NCI-H2227 (cell line): Measurements from ENCODE around the gene NR1I3.
"Not testable (repeated sequence)": the region's sequence is repeated elsewhere in the genome, so short reads cannot be mapped to it uniquely, and the experiment has no call there.

Experiments
- DNase-seq: peaks from one replicate; lab custom pipeline; 2025; ENCODE audit not compliant: unreplicated experiment; lab: John Stamatoyannopoulos, UW

NR1I3 gene

DNA sequence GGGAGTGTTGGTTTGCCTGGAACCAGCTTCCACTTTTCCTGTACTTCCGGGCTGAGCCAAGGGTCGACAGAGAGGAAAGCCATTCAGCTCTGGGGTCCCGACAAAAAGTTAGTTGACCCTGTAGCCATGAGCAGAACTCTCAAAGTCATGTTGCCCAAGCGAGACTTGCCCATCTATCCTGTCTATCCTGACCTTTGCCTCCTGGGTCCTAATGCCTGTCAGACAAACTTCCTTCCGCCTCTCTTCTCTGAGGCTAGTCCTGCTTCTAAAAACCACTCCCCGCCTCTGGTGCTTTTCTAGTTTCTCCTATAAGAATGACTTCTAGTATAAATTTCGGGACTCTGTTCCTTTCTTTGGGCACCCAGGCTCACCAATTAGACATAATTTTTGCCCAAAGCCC is 12.8 kb upstream of the NR1I3 start:
- no peak for DNase-seq

DNA sequence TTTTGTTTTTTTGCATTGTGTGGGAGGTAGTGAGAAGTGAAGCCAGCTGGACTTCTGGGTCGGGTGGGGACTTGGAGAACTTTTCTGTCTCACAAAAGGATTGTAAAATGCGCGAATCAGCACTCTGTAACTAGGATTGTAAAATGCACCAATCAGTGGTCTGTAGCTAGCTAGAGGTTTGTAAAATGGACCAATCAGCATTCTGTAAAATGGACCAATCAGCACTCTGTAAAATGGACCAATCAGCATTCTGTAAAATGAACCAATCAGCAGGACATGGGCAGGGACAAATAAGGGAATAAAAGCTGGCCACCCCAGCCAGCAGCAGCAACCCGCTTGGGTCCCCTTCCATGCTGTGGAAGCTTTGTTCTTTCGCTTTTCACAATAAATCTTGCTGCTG is 12.1 kb upstream of the NR1I3 start:
- DNase-seq = not testable (repeated sequence)

DNA sequence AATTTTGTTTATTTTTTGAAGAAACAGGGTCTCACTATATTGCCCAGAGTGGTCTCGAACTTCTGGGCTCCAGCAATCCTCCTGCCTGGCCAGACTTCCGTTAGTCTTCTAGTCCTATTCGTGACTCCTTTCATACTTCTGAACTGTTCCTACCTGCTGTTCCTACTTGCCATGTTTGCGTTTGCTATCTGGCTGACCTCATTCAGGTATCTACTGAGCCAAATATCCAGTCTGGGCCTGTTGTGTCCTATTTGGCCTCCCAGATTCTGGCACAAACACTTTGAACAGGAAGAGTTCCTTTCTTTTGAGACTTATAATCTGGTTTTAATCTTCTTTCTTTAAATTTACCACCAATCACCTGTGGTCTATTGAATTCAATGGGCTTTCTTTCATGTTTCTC is 6.9 kb upstream of the NR1I3 start:
- DNase-seq = no peak

DNA sequence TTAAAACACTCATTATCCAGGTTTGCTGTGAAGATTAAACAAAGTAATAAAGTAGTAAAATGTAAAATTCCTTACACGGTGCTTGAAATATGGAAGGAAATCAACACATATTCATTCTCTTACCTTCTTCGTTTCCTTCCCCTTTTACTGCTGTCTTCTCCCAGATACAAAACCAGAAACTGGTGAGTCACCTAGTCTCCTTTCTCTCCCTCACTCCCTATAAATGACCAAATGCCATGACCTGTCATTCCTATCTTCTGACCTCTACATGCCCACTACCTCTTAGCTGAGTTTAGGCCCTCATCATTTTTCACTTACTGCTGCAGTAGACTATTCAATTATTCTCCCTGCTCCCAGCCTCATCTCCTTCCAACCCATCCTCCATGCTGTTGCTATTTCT is 4.3 kb upstream of the NR1I3 start:
- DNase-seq = no peak

DNA sequence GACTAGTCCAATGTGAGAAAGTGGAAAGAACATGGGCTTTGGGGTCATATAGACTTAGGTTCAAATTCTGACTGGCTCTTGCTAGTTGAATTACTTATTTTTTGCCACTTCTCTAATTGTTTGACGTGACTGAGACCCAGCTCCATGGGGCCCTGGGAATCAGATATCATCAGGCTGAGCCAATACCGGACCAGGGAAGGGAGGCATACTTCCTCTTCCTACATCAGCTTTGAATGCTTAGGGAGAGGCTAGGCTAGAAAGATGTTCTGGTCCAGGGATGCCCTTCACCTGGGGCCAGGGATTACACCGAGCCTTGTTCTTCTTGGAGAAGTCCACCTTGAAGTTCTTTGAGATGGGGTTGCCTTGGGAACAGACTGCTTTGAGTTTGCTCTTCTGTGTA is 3.7 kb upstream of the NR1I3 start:
- DNase-seq = no peak

DNA sequence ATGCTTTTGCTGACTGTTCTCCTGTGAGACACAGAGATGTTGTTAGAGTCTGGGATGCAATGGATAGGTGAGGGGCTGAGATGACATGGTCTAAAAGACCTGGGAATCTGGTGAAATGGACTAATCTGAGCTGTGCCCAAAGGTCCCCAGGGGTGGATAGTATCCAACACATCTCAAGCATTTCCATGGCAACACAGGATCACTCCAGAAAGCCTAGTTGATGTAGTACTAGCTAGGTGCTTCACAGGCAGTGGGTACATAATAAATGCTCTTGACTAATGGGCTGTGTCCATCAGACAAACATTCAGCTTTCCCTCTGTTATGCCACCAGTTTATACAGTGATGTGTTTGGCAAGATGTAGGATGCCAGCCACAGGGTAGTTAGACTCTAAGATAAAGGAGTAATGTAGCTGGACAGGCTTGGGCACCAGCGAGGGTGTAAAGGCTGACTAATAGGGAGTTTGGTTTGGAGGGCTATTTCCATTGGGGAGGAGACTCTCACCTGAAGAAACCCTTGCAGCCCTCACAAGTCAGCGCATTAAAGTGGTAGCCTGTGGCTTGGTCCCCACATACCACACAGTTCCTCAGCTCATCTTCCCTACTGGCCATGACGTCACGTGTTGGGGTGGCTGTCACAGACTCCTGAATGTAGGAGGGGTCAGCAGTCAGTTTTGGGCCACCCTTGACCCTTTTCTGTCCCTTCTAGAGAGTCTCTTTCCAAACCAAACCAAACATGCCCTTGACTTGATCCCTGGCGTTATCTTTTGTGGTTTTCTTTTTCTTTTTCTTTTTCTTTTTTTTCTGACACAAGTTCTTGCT is 1.8 kb downstream of the NR1I3 start:
- no peak for DNase-seq

DNA sequence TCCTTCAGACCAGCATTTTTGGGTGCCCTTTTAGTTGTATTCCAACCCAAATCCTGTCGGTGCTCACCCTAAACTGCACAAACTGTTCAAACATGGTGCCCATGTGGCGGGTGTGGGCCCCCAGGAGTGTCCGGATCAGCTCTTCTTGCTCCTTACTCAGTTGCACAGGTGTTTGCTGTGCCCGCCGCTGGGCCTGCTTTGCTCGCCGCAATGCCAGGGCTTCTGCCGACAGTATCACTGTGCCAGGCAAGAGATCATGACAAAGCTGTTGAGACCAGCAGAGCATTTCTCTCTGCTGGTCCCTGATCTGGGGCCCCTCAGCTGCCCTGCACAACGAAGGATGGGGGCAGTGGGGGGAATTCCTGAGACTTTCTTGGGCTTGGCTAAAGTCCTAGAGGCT is 4.9 kb downstream of the NR1I3 start:
- no peak for DNase-seq

DNA sequence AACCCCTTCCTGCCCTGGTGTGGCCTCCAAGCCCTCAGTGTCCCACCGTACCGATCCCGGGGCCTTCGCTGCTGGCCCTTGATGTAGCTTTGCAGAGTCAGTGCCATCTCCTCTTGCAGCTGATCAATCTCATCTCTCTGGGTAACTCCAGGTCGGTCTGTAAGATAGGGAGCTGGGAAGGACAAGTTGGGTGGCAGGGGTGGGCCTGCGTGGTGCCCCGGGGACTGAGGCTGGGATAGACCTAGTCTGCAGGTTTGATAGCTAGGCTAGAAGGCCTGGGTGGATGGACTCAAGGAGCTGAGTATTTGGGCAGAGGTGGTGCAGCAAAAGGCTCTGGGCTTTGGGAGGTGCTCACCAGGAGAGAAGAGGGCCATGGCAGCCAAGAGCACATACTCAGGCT is 7.2 kb downstream of the NR1I3 start:
- no peak for DNase-seq

DNA sequence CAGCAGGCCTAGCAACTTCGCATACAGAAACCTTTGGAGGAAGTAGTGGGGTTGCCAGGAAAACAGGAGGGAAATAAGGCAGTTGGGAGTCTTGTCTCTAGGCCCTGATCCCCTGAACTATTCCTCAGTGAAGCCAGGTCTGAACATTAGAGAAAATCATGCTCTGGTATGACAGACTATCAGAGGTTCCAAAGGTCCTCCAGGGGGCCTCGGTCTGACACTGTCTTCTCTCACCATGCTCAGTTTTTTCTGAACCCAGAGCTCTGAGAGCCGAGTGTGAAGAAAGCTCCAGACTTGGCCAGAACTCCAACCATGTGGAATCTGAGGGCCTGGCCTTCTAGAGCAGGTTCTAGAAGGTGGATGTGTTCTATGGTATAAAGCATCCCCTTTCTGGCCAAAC is 8.1 kb downstream of the NR1I3 start:
- no peak for DNase-seq

DNA sequence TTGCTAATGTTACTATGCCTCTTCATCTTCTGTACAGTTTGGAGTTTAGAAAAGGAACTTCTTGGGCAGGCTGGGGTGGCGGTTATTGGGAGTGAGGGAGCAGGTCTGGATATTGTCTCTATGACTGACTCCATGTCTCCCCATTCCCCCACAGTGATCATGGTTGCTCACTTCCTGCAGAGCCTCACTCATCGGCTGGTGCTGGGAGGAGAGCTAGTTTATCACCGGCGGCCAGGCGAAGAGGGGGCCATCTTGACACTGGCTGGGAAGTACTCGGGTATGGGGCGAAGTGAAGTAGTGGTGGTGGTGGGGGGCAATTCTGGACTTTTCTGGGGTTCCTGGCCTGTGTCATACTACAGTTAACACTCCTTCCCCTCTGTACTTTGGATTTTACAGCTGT is 10.0 kb downstream of the NR1I3 start:
- DNase-seq = no peak

DNA sequence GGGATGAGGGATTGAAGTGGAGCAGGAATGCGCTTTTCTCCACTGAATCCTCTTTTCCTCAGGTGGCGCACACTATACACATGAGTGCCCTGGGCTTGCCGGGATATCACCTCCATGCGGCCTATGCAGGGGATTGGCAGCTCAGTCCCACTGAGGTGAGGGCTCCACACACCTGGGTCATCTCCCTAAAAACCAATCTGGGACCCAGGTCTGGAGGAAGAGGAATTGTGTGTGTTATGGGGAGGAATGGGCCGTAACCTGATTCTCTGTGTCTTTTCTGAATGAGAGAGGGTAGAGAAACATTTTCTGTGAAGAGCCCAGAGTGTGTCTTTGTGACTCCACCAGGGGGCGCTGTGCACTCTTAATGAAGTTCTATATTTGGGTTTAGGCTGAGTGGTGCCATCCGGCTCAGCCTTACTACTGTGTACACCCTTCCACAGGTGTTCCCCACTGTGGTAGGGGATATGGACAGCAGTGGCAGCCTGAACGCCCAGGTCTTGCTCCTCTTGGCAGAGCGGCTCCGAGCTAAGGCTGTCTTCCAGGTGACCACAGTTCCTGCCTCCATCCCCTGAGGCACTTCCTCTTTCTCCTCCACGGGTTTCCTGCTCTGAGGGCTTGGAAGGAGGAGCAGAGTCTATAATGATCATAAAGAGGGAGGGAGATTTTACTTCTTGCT is 10.7 kb downstream of the NR1I3 start:
- peak; percentile 77 for DNase-seq

DNA sequence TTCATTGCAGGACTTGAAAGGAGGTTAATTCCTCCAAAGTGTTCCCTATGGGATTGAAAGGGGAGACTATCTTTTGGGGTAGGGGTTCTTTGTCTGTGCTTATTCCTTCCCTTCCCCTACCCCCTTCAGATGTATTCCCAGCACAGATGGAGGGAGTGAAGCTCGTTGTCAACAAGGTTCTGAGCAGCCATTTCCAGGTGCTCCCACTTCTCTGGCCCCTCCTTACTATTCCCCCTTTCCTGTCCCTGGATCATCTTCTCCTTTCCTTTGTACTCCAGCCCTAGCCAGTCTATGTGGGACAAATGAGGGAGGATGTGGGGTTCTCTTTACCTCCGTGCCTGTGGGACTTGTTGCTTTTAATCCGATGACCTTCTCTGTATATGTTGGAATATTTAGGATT is 11.2 kb downstream of the NR1I3 start:
- DNase-seq = no peak

DNA sequence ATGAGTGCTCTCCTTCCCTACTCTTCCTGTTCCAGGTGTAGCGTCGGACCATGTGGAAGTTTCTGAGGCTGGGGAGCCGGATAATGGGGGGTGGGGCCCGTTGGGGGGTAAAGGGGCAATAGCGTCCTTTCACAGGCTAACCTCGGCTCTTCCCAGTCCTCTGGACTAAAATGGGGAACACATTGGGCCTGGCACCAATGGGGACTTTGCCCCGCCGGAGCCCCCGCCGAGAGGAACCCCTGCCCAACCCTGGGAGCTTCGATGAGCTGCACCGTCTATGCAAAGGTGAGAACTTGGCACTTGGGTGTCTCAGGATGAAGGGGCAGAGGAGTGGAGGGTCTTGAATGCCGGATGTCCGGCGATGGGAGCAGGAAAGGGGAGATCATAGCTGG is 11.7 kb downstream of the NR1I3 start:
- no peak for DNase-seq

DNA sequence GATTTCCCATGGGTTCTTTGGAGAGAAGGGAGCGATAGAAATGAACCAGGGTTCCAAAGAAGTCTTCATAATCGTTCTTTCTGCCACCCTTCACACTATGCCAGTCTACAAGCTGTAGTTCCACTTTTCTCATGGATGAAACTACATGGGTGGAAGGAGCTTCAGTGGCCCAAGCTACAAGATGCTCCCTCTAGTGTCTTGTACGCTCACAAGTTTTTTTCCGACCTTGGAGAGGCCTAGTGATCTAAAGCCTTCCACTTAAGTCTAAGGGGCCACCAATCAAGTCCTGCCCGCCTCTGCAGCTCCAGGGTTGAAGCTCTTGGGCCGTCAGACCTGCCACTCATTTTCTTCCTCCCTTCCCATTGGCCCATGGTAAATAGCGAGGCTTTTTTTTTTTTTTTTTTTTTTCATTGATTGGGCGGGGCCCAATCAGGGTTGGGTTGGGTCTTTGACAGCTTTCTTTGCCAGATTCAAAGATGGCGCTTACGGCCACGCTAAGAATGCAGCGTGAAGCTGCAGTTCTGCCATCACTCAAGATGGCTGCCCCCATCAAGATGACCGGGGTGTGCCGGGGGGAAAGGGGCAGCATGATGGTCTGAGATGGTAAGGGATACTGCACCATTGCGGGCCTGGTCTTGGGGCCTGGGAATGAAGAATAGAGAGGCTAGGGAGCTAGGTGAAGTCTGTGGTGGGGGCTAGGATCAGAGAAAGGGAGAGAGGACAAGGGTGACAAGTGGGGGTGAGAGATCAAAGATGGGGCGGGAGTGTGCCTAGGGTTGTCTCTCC is 12.3 kb downstream of the NR1I3 start, which contains the start of gene TOMM40L:
TOMM40L (plus strand) TSS at position 527 of the 786 bp plus-strand sequence. CDS start 430 bp downstream, outside the sequence.
- peak; percentile 99 for DNase-seq

DNA sequence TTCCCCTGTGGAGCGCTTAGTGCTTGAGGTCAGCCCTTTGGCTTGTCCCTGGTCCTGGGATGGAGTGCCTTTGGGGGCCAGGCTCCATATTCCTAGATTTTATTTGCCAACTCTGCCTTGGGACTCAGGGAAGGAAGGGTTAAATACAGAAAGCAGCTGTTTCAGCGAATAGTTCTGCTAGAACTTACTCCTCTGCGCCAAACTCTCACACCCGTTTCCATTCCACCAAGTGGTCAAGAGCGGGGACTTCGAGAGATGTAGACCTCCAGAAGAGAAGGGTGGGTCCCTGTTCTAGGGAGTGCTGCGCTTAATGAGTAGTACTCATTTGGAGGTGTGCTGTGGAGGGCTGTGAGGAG is 12.8 kb downstream of the NR1I3 start:
- no peak for DNase-seq

DNA sequence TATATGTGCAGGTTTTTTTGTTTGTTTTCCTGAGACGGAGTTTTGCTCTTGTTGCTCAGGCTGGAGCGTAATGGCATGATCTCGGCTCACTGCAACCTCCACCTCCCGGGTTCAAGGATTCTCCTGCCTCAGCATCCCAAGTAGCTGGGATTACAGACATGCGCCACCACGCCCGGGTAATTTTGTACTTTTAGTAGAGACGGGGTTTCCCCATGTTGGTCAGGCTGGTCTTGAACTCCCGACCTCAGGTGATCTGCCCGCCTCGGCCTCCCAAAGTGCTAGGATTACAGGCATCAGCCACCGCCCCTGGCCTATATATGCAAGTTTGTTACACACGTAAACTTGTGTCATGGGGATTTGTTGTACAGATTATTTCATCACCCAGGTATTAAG is 13.3 kb downstream of the NR1I3 start:
- DNase-seq = not testable (repeated sequence)

DNA sequence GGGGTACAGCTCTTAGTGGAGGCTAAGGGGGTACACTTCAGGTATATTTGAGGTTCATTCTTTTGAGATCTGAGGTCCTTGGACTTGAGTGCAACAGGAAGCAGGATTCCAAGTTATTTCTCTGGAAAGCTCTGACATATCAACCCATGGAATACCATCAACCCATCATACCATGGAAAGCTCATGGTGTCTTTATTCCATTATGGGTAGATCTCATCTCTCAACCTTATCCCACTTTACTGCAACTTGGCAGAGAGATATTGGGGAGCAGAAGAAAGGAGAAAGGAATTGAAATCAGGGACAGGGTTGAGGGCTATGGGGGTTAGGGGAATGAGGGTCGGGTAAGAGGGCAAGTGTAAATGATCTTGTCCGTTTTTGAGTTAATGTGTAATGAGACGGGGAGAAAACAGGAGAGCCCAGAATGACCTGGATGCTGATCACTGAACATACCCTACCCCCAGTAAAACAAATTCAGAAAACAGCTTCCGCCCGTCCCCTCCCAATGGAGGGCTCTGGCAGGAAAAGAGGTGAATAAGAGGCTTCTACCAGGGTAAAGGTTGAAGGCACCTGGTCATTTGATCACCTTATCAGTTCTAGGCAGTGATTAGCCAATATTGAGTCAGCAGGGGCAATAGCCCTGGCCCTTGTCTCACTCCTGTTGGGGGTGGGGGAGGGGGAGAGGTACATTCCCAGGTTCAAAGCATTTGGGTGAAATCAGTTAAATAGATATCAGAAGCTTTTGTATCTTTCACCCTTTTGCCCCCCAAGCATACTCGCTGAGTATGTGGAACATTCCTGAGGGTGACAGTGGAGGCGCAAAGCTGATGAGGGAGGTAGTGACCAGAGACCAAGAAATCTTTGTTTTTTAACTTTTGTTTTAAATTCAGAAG is 14.0 kb downstream of the NR1I3 start:
- DNase-seq = no peak

DNA sequence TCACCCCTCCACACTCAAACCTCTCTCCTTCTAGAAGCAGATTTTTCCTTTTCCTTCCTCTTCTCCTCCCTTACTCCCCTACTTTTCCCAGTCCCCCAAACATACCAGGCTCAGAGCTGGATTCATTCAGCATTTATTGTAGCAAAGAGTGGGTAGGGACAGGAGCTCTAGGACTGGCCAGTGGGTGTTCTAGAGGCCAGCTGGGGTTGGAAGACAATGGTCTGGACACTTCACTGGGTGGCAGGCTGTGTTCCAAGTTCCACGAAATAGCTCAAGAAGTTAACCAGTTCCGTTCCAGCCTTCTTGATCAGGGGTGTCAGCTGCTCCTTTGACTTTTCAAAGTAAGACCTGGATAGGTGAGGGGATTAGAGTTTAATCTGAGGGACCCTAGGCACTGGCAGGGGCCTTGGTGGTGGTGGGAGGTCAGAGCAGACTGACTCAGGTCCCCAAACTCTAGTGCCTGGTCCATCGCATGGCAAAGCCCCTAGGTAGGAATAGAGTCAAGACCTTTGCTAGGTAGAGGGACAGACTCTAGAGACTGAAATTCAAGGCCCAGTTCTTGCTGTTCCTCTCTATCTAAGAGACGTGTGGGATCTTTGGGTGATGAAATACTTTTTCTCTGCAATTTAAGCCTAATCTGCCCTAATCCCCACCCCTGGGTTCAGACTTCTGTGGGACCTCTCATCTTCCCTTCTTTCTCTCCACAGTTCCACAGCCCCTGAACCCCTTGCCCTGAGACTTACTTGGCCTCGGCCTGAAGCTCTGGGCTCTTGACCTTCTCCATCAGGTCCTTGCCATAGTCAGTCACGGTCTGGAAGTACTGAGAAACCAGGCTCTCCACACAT is 15.6 kb downstream of the NR1I3 start:
- no peak for DNase-seq

DNA sequence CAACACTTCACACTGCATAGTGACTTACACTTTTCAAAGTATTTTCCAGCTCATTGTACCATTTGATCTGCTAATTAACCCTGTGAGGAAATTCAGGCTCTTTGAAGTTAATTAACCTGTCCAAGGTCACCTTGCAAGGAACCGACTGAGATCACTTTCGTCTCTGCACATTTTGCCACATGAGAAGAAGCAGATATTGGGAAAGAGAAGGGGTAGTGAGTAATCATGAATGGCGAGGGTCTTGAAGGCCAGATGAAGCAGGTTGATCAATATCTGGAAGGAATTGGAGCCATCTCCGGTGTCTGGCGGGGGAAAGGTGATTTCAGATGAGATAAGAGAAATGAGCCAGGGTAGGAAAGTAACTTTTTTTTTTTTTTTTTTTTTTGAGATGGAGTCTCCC is 18.0 kb downstream of the NR1I3 start:
- DNase-seq = no peak
